K562 treated with DMSO at 1 percent for 4 hours (cell line): ENCODE data around the gene DHX57. TPM values are rescaled to one million over a fixed set of nuclear protein-coding genes. Genes with fewer than 3 reads are reported as not detected.

ENCODE experiments used
- total RNA-seq: library from RNA; unstranded; fragments of 300-600 nt; gene quantifications from 2 replicates; pipeline ENCODE4 v1.2.3, GENCODE V29; 2022; ENCODE audit not compliant: insufficient read depth

DHX57 gene
- 6.1 and 6.8 TPM in 2 replicates for total RNA-seq

GRCh38 chr2:38875576-38876367 is at the start of gene DHX57, which contains the start of gene MORN2:
DHX57 (minus strand) TSS chr2:38875934; CDS start chr2:38868405, 7,529 bp downstream.
MORN2 (plus strand) TSS chr2:38875976.

GRCh38 chr2:38889575-38889974 is 13.8 kb upstream of the DHX57 start, which contains the start of gene ARHGEF33:
ARHGEF33 (plus strand) TSS chr2:38889875; CDS start chr2:38919448, 29,573 bp downstream.

GRCh38 chr2:38750891-38751595 is 124.7 kb downstream of the DHX57 start, which contains the start of gene SRSF7:
SRSF7 (minus strand) TSS chr2:38751361; CDS start chr2:38751256, 105 bp downstream.

Other genes starting within 250 kb of the DHX57 start
- gene GALM, start 209.8 kb downstream of the DHX57 start, total RNA-seq = 36.4 and 40.2 TPM in 2 replicates
- gene SRSF7, start 124.6 kb downstream of the DHX57 start, total RNA-seq = 34.3 and 57.6 TPM in 2 replicates
- 3.8 and 6.3 TPM in 2 replicates for gene GEMIN6, start 97.7 kb downstream of the DHX57 start, total RNA-seq
- 5.8 TPM in 1 of 2 replicates, not detected in the other for gene MORN2, start within 50 bp of the DHX57 start, total RNA-seq
- 0.27 TPM in 1 of 2 replicates, not detected in the other for gene ARHGEF33, start 13.9 kb upstream of the DHX57 start, total RNA-seq
- gene SOS1, start 245.1 kb upstream of the DHX57 start, total RNA-seq = 6.6 and 9.2 TPM in 2 replicates